Measurements from ENCODE around the gene GOSR2.

GOSR2 gene

DNA sequence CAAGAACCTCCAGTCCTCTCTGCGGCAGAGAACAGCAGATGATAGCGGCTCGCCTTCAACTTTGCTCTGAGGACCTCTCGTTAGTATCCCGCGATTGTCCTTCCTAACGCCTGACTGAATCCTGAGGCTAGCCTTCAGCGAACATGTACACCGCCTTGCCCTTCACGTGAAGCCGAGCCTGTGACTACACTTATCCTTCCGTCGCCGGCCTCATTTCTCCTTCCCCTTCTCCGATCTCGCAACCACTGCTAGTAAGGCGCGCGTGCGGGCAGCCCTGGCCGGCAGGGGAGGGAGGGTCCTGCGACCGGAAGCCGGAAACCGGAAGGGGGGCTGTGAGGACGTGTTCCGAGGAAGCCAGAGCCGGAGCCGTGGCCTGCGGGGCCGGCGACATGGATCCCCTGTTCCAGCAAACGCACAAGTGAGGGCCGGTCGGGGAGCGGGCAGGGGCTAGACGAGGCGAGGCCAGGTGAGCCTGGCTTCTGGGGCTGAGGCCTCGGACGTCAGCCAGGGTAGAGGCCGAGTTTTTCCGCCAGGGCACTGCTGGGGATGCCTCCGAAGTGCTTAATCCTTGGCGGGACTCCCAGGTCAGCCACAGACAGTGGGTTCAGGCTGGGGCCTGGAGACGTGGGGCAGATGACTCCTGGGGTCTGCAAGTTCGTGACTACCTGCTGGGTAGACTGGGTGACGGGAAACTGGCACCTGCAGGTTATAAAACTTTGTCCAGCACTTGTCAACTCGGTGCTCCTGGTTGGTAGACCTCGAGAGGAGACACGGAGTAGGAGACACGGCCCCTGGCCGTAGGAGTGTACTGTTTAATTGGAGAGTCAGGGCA, at the start of gene GOSR2:
GOSR2 (plus strand) TSS at position 357 of the 832 bp plus-strand sequence; CDS start at position 390, 33 bp downstream.
- peak; percentile 70 for DNase-seq

DNA sequence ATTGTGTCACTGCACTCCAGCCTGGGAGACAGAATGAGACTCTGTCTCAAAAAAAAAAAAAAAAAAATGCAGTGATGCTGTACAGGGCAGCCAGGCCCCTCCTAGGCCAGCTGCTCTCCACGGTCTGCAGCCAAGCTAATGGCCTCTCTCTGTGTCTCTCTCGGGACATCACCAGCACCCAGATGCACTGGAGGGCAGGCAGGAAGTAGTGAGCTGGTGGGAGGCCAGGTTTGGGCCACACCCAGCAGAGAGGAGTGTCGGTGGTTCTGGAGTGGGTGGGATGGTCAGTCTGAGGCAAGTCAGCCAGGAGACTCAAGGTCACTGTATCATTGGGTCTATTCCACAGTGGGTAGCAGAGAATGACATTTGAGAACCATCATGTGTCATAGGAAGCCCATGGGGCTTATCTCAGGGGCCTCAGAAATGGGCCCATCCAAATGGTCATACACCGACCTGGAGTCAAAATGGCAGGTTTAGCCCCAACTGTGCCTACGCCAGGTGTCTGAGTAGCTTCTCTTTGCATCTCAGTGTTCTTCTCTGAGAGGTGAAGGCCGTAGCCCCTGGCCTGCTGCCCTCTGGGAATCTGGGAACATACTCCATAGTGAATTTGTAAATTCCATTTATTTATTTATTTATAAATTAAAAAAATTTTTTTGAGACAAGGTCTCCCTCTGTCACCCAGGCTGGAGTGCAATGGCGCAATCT, 48.9 kb upstream of the GOSR2 start:
- no peak for DNase-seq

DNA sequence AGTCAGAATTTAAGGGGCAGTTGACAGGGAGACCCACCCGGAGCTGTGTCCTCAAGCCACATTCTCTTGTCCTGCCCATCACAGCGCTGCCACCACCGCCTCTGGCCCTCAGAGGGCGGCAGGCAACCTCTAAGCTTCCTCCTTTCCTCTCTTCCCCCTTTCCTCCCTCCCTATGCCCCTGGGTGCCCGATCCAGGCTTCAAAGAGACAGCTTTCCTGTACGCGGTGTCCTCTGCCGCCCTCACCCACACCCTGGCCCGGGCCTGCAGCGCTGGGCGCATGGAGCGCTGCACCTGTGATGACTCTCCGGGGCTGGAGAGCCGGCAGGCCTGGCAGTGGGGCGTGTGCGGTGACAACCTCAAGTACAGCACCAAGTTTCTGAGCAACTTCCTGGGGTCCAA, 48.1 kb upstream of the GOSR2 start:
- DNase-seq = no peak

DNA sequence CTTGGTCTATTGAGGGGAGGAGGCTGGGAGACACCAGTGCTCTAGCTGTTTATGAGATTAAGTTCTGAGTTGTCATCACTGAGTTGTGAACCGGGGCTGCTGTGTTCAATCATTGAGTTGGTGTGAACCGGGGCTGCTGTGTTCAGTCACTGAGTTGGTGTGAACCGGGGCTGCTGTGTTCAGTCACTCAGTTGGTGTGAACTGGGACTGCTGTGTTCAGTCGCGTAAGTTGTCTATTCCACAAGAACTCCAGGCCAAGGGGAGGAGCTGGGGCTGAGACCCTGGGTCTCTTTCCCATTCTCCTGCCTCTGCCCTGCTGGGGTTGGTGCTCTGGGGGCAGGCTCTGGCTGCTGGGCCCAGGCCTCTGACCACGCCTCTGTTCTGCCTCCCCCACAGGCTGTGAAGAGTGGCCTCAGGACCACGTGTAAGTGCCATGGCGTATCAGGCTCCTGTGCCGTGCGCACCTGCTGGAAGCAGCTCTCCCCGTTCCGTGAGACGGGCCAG, 47.1 kb upstream of the GOSR2 start:
- DNase-seq = no peak

DNA sequence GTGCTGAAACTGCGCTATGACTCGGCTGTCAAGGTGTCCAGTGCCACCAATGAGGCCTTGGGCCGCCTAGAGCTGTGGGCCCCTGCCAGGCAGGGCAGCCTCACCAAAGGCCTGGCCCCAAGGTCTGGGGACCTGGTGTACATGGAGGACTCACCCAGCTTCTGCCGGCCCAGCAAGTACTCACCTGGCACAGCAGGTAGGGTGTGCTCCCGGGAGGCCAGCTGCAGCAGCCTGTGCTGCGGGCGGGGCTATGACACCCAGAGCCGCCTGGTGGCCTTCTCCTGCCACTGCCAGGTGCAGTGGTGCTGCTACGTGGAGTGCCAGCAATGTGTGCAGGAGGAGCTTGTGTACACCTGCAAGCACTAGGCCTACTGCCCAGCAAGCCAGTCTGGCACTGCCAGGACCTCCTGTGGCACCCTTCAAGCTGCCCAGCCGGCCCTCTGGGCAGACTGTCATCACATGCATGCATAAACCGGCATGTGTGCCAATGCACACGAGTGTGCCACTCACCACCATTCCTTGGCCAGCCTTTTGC, 46.5 kb upstream of the GOSR2 start:
- peak; percentile 39 for DNase-seq

DNA sequence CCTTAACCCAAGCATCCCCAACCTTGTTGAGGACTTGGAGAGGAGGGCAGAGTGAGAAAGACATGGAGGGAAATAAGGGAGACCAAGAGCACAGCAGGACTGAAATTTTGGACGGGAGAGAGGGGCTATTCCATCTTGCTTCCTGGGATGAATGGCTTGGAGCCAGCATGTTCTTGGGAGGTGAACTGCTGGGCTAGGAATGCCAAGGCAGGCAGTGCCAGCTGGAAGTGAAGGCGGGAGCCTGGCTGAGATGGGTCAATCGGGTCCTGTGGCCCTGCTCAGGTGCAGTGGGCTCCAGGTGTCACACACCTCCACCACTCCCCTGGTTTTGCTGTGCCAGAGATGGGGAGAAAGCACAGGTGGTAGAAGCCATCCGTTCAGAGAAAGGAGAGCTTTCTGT, 46.0 kb upstream of the GOSR2 start:
- DNase-seq = no peak

DNA sequence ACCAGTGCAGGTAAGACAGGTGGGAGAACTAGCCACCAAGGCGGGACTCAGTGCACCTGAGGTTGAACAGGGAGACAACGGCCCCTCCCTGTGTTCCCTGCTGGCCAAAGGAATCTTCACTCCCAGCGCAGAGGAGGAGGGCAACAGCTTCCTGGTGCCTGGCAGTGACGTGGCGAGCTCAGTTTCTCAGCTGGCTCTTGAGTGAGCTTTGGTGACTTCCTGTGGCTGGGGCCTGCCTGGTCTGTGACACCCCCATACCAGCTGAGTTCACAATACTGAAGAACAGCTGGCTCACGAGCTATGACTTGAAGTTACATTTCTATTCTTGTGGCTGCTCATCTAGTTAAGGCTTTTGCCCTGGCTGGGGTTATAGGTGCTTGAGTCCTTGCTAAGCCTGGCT, 45.5 kb upstream of the GOSR2 start:
- DNase-seq = no peak

DNA sequence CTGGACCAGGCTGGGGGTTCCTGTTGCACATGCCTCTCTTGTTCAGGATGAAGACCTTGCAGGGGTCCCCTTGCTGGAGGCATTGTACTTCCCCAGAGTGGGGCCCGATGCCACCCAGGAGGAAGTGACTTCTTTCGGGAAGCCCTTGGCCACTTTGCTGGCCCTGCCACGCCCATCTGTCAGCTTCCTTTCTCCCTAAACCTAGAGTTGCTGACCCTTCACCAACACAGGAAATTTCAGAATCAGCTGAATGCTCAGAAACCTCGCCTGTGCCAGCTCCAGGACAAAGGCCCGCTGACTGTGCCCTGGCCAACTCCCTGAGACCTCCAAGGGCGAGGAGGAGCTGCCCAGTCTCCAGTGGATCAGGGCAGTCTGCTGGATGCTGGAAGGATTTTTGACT, 44.9 kb upstream of the GOSR2 start:
- DNase-seq = no peak

DNA sequence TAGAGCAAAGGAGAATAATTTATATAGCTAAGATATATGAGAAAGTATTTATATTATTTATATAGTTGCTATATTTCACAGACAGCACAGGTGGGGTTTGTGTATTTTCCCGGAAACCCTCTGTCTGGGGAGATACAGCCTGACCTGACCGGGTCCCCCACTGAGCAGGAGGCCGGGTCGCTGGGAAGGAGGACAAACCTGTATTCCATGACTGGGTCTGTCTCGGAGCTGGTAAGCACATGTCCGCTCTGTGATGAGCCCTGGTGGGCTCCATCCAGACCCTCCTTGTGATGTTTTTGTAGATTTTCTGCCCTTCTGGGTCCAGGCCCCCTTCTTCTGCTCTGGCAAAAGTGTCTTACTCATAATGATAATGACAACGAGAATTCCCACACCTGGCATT, 43.9 kb upstream of the GOSR2 start:
- no peak for DNase-seq

DNA sequence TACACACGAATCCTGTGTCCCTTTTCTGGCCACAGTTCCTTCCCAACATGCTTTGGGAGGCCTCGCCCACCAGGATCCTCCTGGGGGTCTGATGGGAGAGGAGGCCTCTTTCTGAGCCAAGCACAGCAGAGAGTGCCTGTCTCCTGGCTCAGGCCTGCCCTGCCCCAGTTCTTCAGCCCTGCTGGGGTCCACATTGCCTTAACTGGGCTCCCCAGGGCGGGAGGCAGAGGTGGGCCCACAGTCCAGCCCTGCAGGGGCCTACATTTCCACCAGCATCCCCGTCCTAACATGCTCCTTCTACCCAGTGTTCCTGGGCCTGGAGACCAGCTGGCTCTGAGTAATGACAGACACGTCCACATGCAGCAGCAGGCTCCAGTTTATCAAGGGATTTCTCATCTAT, 41.9 kb upstream of the GOSR2 start:
- DNase-seq = no peak

DNA sequence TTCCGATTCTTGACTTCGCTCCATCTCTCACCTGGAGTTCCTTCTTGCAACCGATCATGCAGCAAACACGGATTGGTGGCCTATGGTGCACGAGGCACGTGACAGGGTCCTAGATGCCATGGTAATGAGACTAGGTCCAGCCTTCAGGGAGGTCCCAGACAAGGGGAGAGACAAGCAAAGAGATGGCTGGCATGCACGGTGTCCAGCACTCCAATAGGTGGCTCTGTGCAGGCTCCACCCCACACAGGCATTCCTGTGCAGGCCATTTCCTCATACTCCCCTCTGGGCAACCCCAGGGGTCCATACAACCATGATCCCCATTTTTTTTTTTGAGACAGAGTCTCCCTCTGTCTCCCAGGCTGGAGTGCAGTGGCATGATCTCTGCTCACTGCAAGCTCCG, 40.3 kb upstream of the GOSR2 start:
- no peak for DNase-seq

DNA sequence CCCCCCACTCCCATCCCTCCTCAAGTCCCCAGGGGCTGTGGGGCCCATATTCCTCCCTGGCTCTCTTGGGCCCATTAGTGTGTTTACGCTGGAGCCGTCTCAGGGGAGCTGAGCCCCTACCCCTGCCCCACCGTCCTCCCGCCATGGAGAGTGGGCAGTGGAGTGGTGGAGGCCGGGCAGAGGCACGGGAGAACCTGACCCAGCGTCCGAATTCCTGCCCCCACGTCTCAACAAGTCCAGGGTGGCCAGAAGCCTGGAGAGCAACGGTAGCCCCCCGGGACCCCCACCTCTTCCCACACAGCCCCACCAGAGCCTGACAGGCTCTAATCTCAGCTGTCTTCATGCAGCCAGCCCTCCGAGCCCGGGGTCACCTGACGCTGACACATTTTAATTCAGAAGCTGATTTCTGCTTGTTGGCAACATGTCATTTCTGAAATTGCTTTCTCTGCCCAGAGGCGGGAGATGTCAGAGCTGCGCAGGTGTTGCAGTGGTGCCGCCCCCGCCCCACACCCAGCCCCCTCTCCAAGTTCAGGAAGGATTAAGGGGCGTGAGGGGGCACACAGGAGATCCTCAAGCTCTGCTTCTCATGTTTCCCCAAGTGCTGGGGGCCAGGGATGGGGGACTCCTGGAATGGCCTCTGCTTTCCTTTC, 39.0 kb upstream of the GOSR2 start:
- no peak for DNase-seq

DNA sequence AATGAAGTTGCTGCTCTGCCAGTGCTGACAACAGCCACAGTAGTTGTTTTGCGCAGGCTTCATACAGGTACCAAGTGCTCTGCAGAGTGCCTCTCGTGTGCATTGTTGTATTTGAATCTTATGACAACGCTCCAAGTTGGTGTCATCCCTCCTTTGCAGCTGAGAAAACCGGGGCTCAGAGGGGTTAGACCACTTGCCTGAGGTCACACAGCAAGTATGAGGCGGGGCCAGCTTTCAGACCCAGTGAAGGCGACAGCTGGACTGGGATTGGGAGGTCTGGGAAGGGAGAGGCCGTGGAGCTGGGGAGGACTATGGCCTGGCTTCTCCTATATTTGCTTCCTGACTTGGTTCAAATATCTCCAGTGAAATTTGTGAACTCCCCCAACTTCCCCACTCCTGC, 38.4 kb upstream of the GOSR2 start:
- no peak for DNase-seq

DNA sequence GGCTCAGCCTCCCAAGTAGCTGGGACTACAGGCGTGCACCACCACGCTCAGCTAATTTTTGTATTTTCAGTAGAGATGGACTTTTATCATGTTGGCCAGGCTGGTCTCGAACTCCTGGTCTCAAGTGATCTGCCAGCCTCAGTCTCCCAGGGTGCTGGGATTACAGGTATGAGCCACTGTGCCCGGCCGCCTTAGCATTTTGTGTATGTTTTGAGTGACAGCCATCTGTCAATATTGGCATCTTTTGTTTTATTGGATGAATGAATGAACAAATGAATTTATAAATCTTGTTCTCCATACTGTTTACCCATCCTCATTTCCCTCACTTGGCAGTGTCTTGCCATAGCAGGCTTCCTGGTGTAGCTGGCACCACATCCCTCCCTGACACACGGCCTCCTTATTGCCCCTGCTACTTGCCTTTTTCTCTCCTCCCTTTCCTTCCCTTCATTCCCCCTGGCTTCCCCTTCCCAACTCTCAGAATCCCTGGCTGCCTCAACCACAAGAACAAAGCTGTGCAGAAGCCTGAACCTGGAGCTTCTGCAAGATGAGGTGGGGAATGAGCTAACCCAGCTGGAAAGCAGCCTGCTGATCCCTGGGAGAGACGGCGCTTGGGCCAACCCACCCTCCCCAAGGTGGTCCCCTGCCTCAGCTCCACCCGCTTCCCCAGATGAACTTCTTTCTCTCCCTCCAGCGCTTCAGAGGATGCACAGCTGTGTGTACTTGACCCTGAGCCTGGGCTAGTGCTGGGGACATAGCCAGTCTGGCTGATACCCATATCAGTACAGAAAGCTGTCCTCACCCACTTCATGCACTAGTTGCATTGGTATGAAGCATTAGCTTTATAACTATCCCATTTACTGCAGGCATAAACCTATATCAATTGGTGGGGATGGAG, 37.3 kb upstream of the GOSR2 start:
- DNase-seq = no peak

DNA sequence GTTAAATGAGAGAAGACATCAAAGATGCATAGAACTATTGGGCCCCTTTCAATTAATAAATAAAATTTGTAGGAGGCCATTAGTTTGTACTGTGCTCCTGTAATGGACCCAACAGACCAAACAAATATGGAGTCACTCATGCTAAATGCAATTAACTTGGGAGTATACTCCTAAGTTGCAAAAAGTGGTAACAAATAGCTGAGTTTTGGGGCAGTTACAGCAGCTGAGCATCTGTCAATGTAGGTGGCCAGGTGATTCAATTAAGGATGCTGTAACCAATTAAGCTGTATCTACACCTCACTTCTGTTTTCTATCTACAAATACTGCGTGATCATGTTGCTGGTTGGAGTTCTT, 36.7 kb upstream of the GOSR2 start:
- no peak for DNase-seq

DNA sequence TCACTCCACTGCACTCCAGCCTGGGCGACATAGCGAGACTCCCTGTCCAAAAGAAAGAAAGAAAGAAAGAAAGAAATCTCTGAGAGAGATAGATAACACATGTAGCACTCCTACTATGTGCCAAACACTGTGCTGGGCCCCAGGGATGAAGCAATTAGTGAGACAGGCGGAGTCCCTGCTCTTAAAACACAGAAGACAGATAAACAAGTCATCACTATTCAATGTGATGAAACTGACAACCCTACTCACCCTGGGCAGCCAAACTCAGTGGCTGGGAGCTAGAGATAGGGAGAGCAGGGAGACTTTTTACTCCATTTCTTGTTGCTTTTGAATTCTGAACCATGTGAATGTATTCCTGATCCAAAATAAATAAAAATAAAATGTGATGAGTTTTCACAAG, 35.2 kb upstream of the GOSR2 start:
- DNase-seq = no peak

DNA sequence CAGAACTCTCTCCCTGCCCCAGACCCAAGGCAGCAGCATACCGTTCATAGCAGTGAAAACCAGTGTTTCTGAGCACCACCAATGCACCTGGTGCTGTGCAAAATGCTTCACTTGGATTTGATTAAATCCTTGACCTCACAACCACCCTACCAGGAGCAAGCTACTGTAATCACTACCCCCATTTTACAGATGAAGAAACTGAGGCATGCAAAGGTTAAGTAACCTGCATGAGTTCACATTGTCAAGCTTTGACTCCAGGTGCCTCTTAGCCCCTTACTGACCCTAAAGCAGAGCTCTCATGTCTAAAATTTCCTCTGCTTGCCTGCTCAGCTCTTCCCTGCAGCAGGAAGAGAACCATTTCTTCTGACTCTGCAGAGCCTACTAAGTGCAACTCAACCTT, 34.2 kb upstream of the GOSR2 start:
- no peak for DNase-seq

DNA sequence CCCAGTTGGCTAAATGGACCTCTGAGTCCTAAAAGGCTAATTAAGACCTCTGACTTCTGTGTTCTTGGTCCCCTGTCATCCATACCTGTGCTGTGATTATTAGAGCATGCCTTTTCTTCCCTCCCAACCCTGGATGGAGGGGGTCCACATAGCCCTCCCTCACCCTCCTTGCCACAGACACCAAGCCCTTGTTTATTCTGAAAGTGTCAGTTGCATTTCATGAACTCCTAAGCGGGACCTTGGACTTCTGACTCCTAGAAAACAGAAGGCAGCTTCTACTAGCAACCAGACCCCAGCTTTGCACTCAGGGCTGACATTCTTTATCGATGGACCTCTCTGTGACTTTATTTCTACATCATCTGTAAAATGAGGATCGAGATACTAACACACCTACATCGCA, 33.4 kb upstream of the GOSR2 start:
- DNase-seq = no peak

DNA sequence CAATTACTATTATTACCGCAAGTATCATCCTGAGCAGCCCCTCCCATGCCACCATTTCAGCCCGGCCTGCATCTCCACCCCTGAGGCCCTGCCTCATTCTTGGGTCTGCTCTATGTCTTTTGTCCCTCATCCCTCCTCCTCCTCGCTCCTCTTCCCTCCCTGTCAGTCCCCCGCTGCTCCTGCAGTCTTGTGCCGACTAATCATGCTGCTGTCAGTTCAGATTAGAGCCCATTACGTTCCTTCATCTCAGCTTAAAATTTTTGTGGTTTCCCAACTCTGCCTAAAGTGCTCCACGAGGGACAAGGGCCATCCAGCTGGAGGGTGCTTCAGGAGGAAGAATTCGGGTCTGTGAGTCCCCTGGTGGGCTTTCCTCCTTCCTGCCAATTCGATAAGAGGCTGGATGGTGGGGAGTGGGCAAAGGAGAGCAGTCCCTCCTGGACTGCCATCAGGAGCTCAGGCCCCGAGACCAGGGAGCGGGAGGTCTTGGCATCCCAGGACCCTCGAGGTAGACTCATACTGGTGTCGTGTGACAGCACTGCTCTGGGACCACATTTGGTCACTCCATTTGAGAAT, 32.9 kb upstream of the GOSR2 start:
- no peak for DNase-seq

DNA sequence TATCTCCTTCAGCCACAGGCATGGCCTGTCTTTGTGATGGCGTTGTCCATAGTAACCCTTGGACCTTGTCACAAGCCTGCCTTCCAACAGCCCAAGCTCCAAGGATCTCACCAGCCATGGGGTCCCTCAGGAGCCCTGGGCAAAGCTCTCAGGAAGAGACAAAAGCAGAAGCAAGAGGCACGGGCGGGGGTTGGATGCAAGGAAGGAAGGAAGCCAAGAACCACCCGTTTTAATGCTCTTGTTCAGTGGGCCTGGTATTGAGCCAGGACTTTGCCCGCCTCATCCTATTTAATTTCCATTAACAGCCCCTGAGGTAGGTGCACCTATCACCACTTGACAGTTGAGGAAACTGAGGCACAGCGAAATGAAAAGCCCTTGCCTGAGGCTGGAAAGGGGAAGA, 32.3 kb upstream of the GOSR2 start:
- no peak for DNase-seq

DNA sequence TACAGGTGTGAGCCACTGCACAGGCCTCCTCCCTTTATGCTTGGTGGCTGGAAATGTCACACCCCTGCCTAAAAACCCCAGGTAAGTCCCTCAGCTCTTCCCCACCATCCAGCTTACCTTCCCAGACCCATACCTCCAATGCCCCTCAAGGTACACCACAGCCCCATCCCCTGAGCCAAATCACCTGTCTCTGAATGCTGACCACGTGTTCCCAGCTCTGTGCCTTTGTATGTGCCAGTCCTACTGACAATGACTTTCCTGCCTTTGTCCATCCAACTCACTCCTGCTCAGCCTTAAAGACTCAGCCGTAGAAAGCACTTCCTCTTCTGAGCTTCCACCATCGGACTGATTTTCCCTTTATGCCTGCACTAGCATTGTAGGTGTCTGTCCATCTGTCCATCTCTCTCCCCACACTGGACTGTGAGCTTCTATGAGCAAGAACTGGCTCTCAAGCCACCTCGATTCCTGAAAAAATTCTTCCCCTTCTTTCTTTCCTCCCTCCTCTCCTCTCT, 30.7 kb upstream of the GOSR2 start:
- no peak for DNase-seq

DNA sequence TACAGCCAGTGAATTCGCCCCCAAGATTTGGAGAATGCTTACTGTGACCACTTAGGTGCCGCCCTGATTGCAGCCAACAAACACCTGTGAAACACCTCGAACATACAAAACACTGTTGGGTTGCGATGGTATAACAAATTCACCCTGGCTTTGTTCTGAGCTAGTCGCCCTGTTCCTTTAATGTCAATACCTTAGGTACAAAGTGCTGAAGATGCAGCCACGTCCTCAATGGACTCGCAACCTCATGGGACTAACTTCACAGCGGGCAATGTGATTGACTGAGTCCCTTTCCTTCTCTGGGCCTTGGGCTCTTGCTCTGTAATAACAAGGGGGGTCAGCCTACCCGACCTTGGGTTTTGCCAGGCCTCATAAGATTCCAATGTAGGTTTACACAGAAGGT, 28.9 kb upstream of the GOSR2 start:
- no peak for DNase-seq

Data from NCI-H187 treated with DMSO at 0.1 percent for 48 hours (cell line).